NCI-H187 treated with DMSO at 0.1 percent for 48 hours (cell line): ENCODE measurements around the gene GASK1A.
"Not testable (repeated sequence)": the region's sequence is repeated elsewhere in the genome, so short reads cannot be mapped to it uniquely, and the experiment has no call there.

Experiments used
- DNase-seq: peaks from one replicate; lab custom pipeline; 2025; lab: John Stamatoyannopoulos, UW

Gene GASK1A

DNA sequence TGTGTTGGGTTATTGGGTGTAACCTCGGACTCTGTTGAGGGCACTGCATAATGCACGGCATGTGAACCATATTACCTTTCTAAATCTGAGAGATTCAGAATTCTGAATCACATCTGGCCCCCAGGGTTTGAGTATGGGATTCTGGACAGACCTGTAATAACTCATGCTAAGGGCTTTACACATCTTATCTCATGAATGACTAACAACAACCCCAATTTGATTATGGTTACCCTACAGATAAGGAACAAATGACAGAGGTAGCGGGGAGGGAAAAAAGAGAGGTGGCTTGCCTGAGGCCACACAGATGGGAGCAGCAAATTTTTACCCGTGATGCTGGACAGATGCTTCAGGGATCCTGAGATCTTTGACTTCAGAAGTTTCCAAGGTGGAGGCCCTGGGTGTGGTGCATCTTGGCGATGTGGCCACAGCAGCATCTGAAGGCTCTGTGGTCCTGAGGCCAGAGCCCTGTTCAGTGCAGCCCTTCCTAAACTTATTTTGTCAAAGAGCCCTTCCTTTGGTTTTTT lies 83.0 kb downstream of the GASK1A start:
- no peak for DNase-seq

DNA sequence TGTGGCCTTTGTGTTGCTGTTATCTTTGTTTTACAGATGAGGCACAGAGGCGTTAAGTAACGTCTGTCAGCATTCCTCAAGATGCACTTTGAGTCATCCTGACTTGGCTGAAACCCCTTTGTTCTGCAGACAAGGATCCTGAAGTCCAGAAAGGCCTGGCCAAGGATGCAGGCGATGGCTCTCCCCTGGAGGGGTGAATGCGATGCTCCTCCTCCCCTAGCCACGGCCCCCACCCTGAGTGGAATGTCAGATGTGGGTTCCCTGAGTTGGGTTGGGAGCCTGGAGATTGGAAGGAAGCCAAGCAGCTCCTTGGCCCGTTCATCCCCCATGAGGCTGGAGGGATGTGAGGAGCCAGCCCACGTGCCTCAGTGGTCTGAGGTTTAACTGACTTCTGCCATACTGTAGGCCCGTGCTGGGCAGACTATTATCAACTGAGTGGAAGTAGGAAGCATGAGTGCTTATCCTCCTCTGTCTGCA lies 83.5 kb downstream of the GASK1A start:
- DNase-seq = no peak

DNA sequence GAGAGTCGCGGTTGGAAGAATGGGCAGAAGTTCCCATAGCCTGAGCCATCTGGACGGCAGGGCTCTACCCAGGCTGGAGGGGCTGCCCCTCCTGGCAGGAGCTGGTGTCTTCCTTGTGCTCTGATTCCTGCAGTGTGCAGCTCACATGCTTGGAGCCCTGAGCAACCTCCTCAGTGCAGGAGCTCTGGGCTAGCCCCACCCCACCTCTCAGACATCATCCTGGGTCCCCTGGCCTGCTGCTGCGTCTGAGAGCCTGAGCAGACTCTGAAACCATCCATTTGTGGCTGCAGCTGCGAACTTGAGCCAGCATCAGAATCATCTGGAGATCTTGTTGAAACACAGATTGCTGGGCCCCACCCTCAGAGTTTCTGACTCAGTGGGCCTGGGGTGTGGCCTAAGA lies 84.0 kb downstream of the GASK1A start:
- DNase-seq = no peak

DNA sequence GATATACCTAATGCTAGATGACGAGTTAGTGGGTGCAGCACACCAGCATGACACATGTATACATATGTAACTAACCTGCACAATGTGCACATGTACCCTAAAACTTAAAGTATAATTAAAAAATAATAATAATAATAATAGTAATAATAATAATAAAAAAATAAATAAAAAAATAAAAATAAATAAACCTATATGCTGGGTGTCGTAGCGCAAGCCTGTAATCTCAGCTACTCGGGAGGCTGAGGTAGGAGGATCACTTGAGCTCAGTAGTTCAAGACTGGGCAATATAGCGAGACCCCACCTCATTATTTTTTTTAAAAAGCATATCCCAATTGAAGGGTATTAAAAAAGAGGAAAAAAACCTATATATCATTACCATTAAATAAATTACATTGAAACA lies 91.6 kb downstream of the GASK1A start:
- not testable (repeated sequence) for DNase-seq

DNA sequence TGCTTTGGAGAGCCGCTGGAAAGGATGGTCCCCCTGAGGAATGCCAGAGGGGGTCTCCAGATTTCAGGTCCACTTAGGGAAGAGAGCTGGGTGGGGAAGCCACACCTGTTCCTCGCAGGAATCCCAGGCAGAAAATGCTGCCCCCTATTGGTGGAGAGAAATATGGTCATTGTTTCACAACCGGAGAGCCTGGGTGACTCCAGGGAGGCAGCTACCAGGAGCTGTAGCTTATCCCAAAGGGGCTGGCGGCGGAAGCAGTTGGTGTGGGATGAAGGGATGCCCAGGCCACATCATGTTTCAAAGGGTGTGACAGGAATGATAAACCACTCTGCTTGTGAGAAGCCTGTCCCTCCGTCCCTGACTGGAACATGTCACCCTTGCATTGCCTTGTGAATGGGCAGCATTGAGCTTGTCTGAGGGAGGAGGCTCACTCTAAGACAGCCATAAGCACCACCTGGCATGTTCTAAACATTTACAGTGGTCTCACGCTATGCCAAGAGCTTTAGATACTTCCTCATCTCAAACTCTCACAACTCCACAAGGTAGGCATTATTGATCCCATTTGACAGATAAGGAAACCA lies 92.3 kb downstream of the GASK1A start:
- no peak for DNase-seq

DNA sequence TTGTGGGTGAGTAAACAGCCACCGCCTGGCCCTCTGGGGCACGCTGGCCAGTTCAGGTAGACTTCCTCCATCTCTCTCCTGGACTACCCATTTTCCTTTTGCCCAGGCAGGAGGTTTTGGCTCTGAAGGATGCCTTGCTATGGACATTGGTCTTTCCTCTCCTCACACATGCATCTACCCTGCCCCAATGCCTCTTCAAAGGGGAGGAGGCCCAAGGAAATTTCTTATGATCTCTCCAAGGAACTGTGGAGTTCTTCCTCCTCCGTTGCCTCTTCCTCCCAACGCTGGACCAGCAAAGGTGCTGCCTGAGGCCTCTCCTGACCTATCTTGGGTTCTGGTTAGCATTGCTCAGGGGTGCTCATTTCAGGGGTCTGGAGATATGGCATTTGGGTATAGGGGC lies 93.2 kb downstream of the GASK1A start:
- no peak for DNase-seq

DNA sequence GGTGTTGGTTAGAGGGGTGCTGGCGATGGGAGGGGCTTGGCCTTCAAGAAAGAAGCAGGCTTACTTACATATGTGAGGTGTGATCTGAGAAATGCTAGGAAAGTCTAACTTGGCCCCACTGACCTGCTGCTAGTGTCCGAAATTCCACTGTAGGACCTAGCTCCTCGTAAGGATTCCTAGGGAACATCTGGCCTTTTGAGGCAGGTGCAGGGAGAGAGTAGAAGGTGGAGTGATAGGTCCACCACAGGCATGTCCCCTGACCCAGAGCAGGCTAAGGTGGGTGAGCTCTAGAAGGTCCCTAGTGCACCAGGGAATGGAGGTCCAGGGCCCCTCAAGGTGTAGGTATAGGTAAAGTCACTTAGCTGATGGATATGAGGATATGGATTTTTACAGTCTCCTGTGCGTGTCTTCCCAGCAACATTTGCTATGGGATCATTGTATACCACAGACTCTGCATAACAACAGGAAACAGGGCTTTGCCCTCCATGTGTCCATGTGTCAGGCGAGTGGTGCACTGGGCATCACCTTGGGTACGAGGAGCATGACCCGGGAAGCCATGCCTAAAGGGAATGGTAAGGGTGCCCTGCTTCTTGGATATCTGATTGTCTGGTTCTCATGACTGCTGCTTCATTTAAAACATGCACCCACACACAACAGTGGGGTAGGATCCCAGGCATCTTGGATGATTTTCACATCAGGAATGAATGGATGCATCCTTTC lies 94.2 kb downstream of the GASK1A start:
- DNase-seq = no peak

DNA sequence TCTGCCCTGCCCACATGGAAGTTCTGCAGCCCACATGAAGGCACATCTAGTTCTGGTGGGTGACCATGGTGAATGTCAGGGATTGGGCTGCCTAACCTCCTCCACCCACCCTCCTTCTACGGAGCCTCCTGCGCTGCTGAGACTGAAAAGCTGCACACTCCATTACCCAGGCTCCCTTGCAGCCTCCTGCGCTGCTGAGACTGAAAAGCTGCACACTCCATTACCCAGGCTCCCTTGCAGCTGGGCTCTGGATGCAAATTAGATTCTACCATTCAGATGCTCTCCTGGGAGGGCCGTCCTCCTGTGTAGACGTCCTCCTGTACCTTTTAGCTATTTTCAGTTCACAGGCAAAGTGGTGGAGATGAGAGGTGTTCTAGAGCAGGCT lies 94.7 kb downstream of the GASK1A start:
- DNase-seq = no peak

DNA sequence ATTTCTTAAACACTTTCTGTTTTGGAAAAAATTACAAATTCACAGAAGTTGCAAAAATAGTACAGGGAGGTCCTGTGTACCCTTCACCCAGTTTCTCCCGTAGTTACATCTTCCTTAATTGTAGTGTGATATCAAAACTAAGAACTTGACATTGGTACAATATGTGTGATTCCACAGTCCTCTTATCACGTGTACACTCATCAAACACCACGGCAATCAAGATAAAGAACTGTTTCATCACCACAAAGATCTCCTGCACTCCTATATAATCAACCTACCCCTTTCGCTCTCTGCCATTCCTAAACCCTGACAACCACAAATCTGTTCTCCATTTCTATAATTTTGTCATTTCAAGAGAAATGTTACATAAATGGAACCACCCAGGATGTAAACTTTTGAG lies 95.4 kb downstream of the GASK1A start:
- DNase-seq = no peak

DNA sequence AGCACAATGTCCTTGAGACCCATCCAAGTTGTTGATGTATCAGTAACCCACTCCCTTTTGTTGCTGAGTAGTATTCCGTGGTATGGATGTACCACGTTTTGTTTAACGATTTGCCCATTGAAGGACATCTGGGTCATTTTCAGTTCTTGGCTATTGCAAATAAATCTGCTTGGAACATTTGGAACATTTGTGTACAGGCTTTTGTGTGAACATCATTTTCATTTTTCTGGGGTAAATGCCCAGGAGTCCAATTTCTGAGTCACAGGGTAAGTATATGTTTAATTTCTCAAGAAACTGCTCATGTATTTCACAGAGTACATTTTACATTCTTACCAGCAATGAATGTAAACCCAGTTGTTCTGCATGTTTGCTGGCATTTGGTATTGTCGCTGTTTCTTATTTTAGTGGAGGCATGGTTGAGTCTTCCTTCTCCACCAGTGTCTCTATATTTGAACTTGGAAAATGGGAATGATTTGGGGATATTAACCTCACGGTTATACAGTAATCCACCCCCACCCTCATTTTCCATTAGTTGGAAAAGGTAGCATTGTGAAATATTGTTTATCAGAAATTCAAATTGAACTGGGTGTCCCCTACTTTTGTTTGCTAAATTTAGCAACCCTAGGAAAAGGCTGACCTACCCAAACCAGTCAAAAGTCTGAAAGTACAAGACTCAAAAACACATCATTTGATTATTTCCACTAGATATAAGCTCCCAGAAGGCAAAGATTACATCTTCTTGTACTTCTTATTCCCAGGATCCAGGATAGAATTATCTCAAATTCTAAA lies 96.0 kb downstream of the GASK1A start:
- DNase-seq = no peak

DNA sequence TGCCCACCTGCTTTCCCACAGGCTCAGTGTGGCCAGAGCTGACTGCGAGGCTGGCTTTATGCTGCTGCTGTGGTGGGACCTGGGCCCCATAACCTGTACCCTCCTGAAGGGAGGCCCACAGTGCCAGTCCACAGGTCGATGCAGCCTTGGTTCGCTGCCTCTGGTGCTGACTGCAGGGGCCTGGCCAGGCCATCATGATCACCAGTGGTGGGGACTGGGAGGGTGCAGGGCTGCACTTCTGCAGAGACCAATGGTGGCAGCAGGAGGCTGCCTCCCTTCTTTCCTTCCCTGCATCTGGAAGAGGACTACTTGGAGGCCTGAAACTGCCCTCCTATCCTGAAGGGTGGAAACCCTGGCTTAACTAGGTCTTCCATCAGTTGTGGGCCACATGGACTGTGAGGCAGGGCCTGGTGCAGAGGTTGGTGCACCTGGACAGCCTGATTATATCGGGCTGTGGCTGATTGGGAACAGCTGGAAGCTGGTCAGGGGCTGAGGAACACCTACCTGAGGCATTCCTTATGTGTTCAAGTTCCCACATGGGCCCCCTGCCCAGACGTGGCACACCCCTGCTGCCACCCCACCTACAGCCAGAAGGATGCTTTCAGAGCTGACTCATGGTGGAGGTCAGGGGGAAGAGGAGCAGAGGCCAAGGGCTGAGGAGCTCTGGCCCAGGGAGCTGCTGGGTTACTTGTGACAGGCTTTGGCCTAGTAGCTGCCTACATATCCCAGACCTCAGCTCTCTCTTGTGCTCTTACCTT lies 97.0 kb downstream of the GASK1A start:
- DNase-seq = no peak

DNA sequence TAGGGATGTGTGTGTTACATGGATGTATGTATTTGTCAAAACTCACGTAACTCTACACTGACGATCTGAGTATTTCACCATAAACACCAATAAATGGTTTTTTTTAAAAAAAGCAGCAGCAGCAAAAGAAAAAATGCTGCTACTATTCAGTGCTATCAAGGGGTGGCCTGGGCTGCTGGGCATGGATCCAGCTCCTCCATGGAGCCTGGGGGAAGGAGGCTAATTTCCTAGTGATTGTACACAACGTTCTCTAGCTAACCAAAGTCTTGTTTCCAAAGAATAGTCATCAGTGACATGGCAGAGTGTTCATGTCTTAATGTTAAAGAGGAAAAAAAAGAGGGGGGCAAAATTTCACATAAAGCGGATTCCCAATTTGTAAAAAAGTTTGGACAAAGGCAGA lies 97.7 kb downstream of the GASK1A start:
- DNase-seq = no peak

DNA sequence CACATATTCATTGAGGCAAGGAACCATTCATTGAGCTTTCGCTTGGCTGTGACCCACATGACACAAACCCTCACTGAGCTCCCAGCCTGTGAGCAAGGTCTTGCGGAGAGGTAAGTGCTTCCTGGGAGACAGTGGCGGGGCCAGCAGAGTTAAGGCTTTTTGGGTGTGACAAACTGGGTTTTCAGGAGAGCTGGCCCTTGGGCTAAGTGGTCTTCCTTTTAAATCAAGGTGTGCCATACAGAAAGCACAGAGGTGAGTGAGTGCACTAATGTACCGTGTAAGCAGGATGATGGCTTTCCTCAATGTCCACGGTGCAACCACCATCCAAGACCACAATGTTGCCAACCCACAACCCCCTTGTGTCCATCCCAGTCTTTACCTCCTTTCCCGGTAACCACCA lies 98.2 kb downstream of the GASK1A start:
- DNase-seq = no peak

DNA sequence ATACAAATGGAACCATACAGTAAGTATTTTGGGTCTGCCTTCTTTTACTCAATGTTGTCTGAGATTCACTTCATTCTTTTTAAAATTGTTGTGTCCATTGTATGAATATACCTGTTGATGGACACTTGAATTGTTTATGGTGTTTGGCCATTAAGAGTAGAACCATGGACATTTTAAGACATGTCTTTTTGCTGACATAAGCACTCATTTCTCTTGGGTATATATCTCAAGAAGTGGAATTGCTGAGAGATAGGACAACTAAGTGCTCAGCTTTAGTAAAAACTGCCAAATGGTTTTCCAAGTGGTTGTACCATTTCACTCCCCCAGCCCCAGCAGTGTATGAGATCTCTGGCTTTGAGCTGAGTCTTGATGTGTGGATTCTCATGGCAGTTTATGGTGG lies 98.6 kb downstream of the GASK1A start:
- no peak for DNase-seq

DNA sequence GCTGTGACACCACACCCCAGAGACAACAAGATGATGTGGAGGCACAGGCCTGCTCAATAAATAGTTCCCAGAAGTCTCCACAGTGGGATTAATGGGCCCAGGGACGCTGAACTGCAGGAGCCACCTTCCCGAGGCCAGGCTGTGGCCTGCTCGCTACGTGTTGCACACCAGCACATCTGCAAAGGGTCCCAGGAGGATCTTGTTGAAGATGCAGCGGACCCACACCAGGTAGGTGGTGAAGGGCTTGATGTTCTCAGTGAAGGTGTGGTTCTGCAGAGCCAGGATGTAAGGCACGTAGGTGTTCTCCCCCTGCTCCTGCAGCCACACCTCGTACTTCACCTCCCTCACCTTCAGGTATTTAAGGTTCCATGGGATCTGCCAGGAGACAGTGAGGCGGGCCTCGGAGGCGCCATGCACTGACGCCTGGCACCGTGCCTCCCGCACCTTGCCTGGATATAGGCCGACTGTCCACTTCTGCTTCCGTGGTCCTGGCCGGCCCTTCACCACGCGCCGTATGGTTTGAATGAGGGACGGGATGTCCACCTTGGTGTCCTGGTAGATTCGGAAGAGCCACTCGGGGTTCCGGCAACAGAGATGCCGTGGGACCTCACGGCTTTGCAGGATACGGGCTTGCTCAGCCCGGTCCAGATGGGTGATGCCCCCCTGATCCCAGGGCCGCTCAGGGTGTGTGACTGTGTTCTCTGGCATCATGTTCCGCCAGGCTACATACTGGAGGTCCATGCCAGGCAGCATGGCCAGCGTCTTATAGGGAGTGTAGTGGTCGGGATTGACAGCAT lies 100.6 kb downstream of the GASK1A start:
- no peak for DNase-seq

DNA sequence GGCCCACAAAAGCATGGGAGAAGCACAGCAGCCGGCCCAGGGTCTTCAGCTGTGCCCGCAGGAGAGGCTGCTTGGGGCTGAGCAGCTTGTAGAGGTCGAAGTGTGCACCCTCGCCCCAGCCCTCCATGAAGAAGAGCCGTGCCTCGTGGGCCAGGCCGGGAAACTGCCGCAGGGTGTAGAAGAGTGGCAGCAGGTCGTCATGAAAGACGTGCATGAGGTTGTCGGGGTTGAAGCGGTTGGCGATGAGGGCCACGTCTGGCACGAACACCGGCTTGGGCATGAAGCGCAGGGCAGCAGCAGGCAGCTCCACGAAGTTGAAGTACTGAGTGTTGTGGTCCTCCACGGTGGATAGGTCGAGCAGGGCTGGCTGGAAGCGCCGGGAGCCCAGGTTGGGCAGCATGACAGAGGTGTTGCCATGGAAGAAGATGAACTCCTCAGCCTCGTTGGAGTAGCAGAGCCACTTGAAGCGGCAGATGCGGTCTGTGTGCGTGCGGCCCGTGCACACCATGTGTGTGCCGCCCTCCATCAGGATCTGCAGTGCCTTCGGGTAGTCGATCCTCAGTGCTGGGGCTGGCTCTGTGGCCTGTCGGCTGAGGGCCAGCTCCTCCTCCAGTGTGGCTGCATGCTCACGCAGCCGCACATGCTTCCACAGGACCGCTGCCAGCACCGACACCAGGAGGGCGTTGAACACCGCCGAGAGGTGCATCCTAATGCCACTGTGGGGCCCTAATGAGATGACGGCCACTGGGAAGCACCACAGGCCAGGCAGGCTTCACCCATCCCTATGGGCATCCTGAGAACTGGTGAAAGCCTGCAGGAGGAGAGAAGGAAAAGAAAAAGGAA lies 101.8 kb downstream of the GASK1A start:
- DNase-seq = no peak

DNA sequence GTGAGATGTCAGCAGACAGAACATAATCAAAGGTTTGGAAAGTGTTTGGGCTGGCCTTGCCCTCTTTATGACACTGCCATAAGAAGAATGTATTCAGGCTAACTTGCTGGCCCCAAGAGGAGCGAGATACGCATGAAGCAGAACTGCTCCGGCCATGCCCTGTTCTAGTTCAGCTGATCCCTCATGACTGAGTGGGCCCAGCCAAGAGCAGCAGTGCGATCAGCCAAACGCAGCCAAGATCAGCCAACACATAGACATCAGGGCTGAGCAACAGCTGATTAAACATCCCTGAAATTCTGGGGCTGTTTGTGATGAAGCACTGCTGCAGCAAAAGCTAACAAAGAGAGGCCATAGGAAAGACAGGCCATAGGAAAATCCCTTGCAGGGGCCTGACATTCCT lies 102.7 kb downstream of the GASK1A start:
- no peak for DNase-seq

DNA sequence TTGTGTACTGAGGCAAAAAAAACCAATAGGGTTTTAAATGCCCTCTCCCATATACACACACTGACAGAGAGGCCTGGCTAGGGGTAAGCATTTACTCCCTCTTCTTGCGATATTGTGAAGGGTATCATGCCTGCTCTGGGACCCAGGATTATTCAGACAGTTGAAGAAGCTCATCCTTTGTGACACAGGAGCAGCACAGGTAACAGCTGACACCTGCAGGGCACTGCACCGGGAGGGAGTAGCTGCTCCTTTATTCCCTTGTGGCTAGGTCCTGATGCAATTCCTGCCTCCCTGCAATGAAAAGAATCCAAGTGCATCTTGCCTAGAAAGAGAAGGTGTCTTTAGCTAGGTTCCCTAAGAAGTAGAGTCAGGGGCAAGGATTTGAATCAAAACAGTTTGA lies 103.3 kb downstream of the GASK1A start:
- no peak for DNase-seq

DNA sequence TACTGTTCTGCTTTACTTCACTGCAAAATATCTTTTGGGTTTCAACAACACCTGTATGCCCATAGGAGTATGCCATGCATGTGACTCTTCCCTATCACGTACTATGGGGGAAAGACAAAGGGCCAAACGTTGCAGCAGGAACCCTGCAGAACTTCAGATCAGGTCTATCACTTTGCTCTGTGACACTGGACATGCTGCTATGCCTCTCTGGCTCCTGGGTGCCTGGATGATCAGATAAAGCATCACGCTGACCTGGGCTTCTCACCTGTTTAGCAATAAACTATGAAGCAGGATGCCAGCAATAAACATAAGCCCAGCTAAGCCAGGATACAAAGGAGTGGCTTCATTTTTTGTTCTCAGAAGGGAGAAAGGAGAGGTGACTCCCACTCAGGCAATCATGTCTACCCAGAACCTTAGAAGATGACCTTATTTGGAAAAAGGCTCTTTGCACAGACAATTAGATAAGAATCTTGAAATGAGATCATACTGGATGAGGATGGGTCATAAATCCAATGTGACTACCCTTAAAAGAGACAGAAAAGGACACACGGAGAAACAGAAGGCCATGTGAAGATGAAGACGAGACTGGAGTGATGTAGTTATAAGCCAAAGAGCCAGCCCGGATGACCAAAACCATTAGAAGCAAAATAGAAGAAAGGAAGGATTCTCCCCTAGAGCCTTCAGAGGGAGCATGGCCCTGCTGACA lies 107.5 kb downstream of the GASK1A start:
- no peak for DNase-seq

DNA sequence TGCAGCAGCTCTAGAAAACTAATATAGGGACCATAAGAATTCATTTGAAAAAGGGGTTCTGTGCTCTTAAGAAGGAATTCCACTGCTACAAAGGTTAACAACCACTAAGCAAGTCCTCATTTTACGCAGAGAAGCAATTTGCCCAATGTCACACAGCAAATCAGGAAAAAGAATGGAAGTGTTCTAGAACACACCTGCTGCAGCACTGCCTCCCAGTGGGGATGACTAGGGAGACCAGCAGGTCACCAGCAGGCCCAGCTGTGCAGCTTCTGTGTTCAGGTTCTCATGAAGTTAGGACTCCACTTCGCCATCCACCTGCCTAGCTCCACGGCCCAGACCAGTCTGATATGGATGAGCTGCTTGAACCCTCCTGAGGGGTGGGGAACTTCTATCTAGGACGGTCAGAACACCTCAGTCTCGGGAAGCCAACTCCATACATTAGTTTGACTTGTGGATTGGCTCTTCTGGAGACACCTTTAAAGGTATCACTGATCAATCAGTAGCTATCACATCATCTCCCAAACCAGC lies 108.2 kb downstream of the GASK1A start:
- no peak for DNase-seq
